NCI-H460 (cell line): ENCODE measurements around the gene RAE1. TPM values are rescaled to one million over a fixed set of nuclear protein-coding genes. Genes with fewer than 3 reads are reported as not detected.

ENCODE experiments used
- DNase-seq: peaks from one replicate; pipeline ENCODE4 v3.0.0-alpha.2; 2016; ENCODE audit warnings: low read depth; ENCODE audit errors: extremely low read depth
- total RNA-seq: library from RNA; depleted of rRNA; stranded (reverse); fragments of >200 nt; shearing (Covaris generic); gene quantifications from 2 replicates; pipeline ENCODE4 v1.2.3, GENCODE V29; 2014

The RAE1 gene
- total RNA-seq, 1 experiment from 2014 or later = 42.8 TPM

DNA sequence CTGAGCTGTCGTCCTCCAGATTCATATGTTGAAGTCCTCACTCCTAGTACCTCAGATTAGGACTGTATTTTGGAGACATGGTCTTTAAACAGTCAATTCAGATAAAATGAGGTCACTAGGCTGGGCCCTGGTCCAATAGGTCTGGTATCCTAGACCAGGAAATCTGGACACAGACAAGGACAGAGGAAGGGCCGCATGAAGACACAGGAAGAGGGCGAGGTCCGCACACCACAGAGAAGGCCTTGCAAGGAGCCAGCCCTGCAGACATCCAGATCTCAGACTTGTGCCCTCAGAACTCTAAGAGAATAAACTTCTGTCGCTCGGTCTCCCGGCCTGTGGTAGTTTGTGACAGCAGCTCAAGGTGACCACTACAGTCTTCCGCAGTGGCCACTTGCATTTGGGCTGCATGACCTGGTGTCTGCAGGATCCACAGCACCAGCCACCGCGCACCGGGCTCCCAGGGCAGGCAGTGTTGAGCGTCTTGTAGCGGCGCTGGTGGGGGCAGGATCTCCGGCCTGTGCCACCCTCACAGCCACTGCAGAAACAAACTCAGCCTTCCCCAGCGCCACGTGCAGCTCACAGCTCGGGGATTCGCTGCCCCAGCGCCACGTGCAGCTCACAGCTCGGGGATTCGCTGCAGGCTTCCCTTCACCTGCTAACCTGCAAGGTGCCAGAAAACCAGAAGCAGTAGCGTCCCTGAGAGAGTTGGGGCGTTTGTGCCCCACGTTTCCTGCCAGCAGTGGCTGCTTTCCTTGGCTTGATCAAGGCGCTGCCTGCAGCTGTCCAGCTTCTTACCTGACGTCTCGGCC lies 34.1 kb downstream of the RAE1 start:
- no peak for DNase-seq

DNA sequence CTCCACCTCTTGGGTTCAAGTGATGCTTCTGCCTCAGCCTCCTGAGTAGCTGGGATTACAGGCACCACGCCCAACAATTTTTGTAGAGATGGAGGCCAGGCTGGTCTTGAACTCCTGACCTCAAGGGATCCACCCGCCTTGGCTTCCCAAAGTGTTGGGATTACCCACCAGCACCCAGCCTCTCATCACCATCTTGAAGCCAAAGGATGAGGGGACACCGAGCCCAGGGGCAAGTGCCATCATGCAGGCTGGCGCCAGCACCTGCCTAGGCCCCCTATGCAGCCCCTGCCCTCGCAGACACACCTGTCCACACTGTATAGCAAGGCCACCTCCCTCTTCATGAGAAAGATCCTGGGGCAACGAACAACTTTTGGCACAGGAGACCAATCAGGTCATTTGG lies 34.9 kb downstream of the RAE1 start:
- no peak for DNase-seq

- DNase-seq = no peak
Observed at GRCh38 chr20:57386762-57387161, 35.7 kb downstream of the RAE1 start.

- no peak for DNase-seq
Observed at GRCh38 chr20:57387463-57387862, 36.4 kb downstream of the RAE1 start.

DNA sequence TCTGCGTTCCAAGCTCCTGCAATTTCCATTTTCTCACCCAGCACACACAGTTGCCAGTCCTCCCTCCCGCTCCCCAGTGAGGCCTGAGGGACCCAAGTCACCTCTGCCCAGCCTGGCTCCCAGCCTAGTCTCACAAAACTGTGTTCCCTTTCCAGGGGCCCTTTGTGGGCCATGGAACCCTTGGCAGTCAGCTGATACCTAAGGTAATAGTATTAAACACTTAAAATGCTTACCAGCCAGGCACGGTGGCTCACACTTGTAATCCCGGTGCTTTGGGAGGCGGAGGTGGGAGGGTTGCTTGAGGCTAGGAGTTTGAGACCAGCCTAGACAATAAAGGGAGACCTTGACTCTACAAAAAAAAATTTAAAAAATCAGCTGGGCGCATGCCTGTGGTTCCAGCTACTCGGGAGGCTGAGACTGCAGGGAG lies 36.9 kb downstream of the RAE1 start:
- DNase-seq = no peak

- DNase-seq = peak; percentile 50
Observed at GRCh38 chr20:57388953-57389694, 38.1 kb downstream of the RAE1 start.

GRCh38 chr20:57389695-57390603 lies 38.9 kb downstream of the RAE1 start:
- DNase-seq = no peak

- DNase-seq = peak; percentile 61
Observed at GRCh38 chr20:57390604-57391438, 39.8 kb downstream of the RAE1 start, which contains the start of gene RBM38. Gene RBM38 (plus strand): TSS chr20:57391396. CDS start chr20:57391582, 186 bp downstream.

- DNase-seq = no peak
Observed at GRCh38 chr20:57391439-57392301, 40.6 kb downstream of the RAE1 start.

DNA sequence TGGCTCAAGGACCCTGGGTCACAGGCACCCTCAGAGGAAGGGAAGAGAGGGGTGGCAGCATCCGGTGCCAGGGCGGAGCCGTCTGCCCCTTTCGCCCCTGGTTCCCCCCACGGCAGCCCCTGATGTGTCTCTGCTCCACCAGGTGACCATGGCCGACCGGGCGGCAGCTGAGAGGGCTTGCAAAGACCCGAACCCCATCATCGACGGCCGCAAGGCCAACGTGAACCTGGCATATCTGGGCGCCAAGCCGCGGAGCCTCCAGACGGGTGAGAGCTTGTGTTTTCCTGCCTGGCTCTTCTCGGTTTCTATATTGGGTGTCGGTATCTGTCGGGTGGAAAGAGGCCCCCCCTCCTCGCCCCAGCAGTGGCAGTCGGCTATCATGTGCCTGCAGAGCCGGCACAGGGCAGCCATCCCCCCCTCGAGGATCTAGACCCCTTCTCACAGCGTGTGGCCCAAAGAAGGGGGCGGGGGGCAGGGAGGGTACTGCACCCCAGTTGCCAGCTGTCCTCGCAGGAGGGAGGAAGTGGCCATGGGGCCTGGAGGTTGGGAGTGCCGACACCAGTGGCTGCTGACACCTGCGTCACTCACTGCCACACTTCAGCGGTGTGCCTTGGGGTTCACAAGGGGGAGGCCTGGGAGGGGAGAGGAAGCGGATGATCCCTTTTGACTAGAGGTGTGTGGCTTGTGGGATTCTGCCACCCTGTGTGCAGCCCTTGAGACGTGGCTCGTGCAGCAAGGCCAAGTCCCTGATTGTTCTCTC lies 41.6 kb downstream of the RAE1 start:
- no peak for DNase-seq

DNA sequence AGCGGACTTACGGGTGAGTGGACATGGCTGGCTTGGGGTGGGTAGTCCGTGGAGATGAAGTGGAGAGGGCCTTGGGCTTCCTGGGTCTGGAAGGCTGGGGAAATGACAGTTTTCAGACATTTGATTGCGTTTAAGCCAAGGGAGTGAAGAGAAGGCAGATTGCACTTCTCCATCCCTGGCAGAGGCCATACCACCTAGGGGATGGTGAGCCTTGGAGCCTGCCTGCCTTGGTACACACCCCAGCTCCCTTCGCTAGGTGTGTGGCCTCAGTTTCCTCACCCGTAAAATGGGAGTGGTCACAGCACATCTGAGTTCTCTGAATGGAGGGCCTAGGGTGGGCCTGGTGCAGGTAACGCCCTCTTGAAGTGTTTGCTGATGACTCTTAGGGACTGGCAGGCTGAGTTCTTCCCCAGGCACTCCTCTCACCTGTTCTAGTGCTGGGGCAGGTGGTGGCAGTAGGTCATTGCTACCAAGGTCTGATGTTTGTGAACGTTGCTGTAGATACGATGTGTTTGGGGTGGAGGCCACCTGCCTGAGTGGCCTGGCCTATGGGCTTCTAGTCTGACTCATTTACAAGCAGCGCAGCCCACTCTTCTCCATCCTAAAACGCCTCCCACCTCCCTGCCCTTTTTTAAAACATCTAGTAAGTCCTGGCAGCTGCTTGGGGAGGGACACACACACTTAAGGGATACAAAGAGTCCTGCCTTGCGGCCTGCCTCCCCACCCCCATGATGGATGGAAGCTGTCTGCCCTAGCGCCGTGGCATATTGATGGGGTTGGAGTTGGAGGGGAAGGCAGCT lies 42.5 kb downstream of the RAE1 start:
- no peak for DNase-seq

DNA sequence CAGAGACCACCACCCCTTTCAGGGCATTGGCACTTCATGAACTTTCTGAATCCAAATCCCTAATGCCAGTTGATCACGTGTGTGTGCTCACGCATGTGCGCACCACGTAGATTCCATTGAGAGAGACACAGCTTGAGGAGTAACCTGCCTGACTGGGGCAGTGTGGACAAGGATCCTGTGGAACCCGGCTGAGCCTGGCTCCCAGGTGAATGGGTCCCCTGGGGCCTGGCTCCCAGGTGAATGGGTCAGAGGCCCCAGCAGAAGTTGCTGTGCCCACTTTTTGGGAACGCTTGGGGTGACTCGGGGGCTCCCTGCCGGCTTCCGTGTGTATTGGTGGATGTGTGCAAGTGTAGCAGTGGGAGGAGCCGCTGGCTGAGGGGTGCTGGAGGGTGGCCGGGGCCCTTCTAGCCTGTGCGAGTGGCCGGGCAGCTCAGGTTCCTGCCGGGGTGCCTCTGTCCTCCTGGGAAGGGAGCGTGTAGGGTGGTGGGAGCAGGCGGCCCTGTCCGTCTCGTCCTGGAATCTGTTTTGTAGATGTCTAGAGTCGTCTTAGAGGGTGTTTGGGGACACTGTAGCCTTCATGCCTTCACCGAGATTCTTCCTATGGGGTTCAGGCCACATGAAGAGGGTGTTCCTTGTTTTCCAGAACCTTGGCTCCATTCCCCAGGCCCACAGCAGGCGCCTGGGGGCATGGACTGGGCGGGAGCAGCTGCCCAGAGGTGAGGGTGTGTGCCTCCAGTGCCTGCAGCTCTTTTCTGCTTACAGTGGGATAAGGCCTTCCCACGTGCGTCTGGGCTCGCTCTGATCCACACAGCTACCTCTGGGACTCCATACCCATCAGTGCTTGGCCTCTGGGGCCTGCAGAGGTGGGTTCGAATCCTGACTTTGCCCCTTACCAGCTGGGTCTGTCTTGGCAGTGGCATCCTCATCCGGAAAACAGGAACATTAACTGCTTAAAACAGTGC lies 43.3 kb downstream of the RAE1 start:
- DNase-seq = no peak

GRCh38 chr20:57395111-57395966 lies 44.3 kb downstream of the RAE1 start:
- DNase-seq = no peak

DNA sequence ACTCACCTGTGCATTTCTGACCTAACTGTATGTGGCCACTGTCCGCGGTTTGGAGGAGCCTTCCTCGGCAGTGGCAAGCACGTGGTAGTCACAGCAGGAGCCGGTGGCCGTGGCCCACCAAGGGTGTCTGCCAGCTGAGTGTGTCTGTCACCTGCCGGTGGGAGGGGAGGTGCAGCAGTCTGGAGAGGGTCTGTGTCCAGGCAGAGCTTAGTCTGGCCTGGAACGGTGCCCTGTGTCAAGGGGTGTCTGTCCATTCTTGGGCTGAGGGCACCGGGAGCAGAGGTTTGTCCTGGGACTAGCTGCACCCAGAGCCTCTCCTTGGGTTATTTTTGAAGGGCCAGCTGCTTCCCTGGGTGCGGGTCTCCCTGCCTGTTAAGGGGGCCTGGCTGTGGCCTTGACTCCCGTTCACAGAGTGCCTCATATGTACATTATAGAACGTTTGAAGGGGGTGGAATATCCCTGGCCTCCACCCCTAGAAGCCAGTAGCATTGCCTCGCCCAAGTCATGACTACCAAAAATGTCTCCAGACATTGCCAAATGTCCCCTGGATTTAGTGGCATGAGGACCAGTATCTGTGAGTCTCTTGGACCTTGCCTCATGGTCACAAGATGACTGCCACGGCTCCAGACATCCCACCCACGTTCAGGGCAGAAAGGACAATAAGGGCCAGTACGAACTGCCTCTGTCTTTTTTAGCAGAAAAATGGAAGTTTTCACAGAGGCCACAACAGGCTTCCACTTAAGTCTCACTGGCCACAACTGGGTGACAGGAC lies 45.3 kb downstream of the RAE1 start:
- no peak for DNase-seq
